ENCODE data around the gene SLC12A8. TPM values are rescaled to one million over a fixed set of nuclear protein-coding genes. Genes with fewer than 3 reads are reported as not detected.

Gene SLC12A8
- total and polyA plus RNA-seq, 2 of the 13 experiments (the other 11 are each of a cell fraction or from before 2014, with no cell fraction given) = 0.44 to 0.71 TPM

DNA sequence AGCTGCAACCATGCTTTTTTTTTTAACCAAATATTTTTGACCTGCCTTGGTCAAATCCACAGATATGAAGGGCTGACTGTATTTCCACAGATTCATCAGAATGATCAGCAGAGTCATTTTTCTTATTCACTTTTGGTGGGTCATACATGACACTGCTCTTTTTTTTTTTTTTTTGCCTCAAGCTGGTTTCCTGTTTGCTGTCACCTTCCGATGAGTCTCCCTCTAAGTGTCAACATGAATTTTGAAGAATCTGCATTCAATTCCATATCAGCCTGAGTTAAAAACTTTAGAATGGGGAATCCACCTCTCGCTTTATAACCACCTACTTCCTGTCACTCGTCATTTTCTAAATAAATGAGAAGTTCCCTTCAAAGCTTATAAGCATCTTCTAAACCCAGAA is 2.2 kb upstream of the SLC12A8 start:
- Histone ChIP-seq H3K9me3 (ENCODE audit: low read length) (no peaks in the 10 kb centered on the region), H3K4me2 (ENCODE audit: low read depth, low read length) (no peak overlapping the region), H3K27ac (ENCODE audit: extremely low read length, insufficient read depth, low read length) (no peak overlapping the region), H3K4me1 (ENCODE audit: insufficient read depth, low read length) (peaks cover 42% of the 10 kb centered on the region), H3K36me3 (replicated peaks in 1 of 2; ENCODE audit: control insufficient read depth in 1 of 2, insufficient read depth in 2 of 2, low read length in 2 of 2) (no peaks in the 10 kb centered on the region), H2AFZ (ENCODE audit: low read length) (no peak overlapping the region), H3K27me3 (ENCODE audit: control insufficient read depth in 1 of 2, insufficient read depth in 2 of 2, low read length in 2 of 2) (peaks cover 0 to 18% of the 10 kb centered on the region in 2 experiments; a peak in 3 of 5 replicates), H3K79me2 (ENCODE audit: insufficient read depth, low read length) (no peaks in the 10 kb centered on the region), H3K9ac (ENCODE audit: insufficient read depth, low read depth, low read length) (no peak overlapping the region), H3K4me3 (replicated peaks in 1 of 3; ENCODE audit: insufficient read depth in 1 of 3, low read depth in 2 of 3, low read length in 3 of 3) (no peak overlapping the region), H4K20me1 (ENCODE audit: insufficient read depth, low read length) (no peaks in the 10 kb centered on the region)
- intact Hi-C loops (cut with micrococcal nuclease; ENCODE audit: unreplicated experiment) = no loop called here
- TF ChIP-seq HIVEP1 (CRISPR knock-in tag; IDR thresholded peaks at IDR 0.05) (no peak), ZNF20 (CRISPR knock-in tag; IDR thresholded peaks at IDR 0.05) (no peak), ZNF749 (CRISPR knock-in tag; IDR thresholded peaks at IDR 0.05; ENCODE audit: borderline replicate concordance) (no peak), MAFG (CRISPR knock-in tag; IDR thresholded peaks at IDR 0.05) (no peak), ZNF558 (CRISPR knock-in tag; IDR thresholded peaks at IDR 0.05; ENCODE audit: borderline replicate concordance) (no peak), ZFP36 (IDR thresholded peaks at IDR 0.05; ENCODE audit: borderline replicate concordance, low read depth, low read length, partially characterized antibody) (no peak), FOXJ3 (CRISPR knock-in tag; IDR thresholded peaks at IDR 0.05; ENCODE audit: borderline replicate concordance) (no peak), CBX1 (IDR thresholded peaks at IDR 0.05; ENCODE audit: low read depth) (no peak), TP53 (CRISPR knock-in tag; conservative IDR thresholded peaks at IDR 0.05) (no peak)
- TF ChIP-seq, protein P1, sequence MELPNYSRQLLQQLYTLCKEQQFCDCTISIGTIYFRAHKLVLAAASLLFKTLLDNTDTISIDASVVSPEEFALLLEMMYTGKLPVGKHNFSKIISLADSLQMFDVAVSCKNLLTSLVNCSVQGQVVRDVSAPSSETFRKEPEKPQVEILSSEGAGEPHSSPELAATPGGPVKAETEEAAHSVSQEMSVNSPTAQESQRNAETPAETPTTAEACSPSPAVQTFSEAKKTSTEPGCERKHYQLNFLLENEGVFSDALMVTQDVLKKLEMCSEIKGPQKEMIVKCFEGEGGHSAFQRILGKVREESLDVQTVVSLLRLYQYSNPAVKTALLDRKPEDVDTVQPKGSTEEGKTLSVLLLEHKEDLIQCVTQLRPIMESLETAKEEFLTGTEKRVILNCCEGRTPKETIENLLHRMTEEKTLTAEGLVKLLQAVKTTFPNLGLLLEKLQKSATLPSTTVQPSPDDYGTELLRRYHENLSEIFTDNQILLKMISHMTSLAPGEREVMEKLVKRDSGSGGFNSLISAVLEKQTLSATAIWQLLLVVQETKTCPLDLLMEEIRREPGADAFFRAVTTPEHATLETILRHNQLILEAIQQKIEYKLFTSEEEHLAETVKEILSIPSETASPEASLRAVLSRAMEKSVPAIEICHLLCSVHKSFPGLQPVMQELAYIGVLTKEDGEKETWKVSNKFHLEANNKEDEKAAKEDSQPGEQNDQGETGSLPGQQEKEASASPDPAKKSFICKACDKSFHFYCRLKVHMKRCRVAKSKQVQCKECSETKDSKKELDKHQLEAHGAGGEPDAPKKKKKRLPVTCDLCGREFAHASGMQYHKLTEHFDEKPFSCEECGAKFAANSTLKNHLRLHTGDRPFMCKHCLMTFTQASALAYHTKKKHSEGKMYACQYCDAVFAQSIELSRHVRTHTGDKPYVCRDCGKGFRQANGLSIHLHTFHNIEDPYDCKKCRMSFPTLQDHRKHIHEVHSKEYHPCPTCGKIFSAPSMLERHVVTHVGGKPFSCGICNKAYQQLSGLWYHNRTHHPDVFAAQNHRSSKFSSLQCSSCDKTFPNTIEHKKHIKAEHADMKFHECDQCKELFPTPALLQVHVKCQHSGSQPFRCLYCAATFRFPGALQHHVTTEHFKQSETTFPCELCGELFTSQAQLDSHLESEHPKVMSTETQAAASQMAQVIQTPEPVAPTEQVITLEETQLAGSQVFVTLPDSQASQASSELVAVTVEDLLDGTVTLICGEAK (IDR thresholded peaks at IDR 0.05) = no peak
- TF ChIP-seq, protein P1 (CRISPR knock-in tag; IDR thresholded peaks at IDR 0.05) = no peak
- TF ChIP-seq, protein P2, sequence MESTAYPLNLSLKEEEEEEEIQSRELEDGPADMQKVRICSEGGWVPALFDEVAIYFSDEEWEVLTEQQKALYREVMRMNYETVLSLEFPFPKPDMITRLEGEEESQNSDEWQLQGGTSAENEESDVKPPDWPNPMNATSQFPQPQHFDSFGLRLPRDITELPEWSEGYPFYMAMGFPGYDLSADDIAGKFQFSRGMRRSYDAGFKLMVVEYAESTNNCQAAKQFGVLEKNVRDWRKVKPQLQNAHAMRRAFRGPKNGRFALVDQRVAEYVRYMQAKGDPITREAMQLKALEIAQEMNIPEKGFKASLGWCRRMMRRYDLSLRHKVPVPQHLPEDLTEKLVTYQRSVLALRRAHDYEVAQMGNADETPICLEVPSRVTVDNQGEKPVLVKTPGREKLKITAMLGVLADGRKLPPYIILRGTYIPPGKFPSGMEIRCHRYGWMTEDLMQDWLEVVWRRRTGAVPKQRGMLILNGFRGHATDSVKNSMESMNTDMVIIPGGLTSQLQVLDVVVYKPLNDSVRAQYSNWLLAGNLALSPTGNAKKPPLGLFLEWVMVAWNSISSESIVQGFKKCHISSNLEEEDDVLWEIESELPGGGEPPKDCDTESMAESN (CRISPR knock-in tag; conservative IDR thresholded peaks at IDR 0.05) = no peak
- TF ChIP-seq, protein P3, sequence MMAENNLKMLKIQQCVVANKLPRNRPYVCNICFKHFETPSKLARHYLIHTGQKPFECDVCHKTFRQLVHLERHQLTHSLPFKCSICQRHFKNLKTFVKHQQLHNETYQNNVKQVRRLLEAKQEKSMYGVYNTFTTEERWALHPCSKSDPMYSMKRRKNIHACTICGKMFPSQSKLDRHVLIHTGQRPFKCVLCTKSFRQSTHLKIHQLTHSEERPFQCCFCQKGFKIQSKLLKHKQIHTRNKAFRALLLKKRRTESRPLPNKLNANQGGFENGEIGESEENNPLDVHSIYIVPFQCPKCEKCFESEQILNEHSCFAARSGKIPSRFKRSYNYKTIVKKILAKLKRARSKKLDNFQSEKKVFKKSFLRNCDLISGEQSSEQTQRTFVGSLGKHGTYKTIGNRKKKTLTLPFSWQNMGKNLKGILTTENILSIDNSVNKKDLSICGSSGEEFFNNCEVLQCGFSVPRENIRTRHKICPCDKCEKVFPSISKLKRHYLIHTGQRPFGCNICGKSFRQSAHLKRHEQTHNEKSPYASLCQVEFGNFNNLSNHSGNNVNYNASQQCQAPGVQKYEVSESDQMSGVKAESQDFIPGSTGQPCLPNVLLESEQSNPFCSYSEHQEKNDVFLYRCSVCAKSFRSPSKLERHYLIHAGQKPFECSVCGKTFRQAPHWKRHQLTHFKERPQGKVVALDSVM (CRISPR knock-in tag; IDR thresholded peaks at IDR 0.05) = no peak
- FAIRE-seq (no peak), ATAC-seq (no peak), DNase-seq (ENCODE audit: low spot score) (no peak)
- in situ Hi-C loops (cut with HindIII; ENCODE audit: extremely low pct_ligation_motif_present, low pct_unique_long_range_greater_than_20kb) = no loop called here
- CTCF ChIA-PET (ENCODE audit: low intra/inter-chr PET ratio, low total read pairs) = no interaction called here
- BruUV-seq (replicated peaks) = no TSS peak
- WGBS (ENCODE audit: low lambda C conversion rate) = 34% methylated on average over 3 of the region's 3 CpGs
- POLR2A ChIA-PET = no interaction called here

Data from HepG2 (cell line).